ENCODE results near the gene FHIT.

The FHIT gene

GRCh38 chr3:59990915-59991314 lies 1260.3 kb downstream of the FHIT start:
- Mint-ChIP-seq H3K9me3 (no peaks in the 10 kb centered on the region), H3K4me3 (no peak overlapping the region), H3K27me3 (ENCODE audit: low read depth, poor library complexity) (no peaks in the 10 kb centered on the region), H3K27ac (no peak overlapping the region), H3K36me3 (ENCODE audit: low read depth) (no peaks in the 10 kb centered on the region), H3K4me1 (peaks cover 12% of the 10 kb centered on the region)
- no peak for TF ChIP-seq CTCF (IDR thresholded peaks at IDR 0.05)
- DNase-seq = no peak

- Mint-ChIP-seq H3K9me3 (no peaks in the 10 kb centered on the region), H3K27me3 (ENCODE audit: low read depth, poor library complexity) (peaks cover 4% of the 10 kb centered on the region), H3K27ac (no peak overlapping the region), H3K36me3 (ENCODE audit: low read depth) (no peaks in the 10 kb centered on the region), H3K4me3 (no peak overlapping the region), H3K4me1 (peaks cover 19% of the 10 kb centered on the region)
- no peak for TF ChIP-seq CTCF (IDR thresholded peaks at IDR 0.05)
- no peak for DNase-seq
Observed at GRCh38 chr3:59982510-59982909, 1268.7 kb downstream of the FHIT start.

GRCh38 chr3:59981377-59981776 lies 1269.9 kb downstream of the FHIT start:
- no peak for TF ChIP-seq CTCF (IDR thresholded peaks at IDR 0.05)
- H3K27ac Mint-ChIP-seq = no peak overlapping the region
- H3K4me1 Mint-ChIP-seq = peaks cover 13% of the 10 kb centered on the region
- peaks cover 4% of the 10 kb centered on the region for H3K27me3 Mint-ChIP-seq (ENCODE audit: low read depth, poor library complexity)
- H3K4me3 Mint-ChIP-seq = no peak overlapping the region
- H3K9me3 Mint-ChIP-seq = no peaks in the 10 kb centered on the region
- DNase-seq = no peak
- H3K36me3 Mint-ChIP-seq (ENCODE audit: low read depth) = no peaks in the 10 kb centered on the region

DNA sequence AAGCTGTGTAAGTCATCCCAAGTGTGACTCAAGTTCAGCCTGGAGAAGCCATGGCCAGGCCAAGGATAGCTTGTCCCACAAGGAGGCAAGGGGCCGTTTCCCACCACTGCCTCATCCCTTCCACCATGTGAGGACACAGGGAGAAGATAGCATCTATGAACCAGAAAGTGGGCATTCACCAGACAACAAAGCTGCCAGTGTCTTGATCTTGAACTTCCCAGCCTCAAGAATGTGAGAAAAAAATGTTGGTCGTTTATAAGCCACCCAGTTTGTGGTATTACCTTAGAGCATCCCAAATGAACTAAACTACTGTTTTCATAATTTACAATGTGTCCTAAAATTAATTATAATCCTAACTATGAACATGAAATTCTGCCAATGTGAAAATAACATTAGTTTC lies 1270.7 kb downstream of the FHIT start:
- no peak for TF ChIP-seq CTCF (IDR thresholded peaks at IDR 0.05)
- no peak for DNase-seq
- Mint-ChIP-seq H3K9me3 (no peaks in the 10 kb centered on the region), H3K27ac (no peak overlapping the region), H3K4me3 (no peak overlapping the region), H3K27me3 (ENCODE audit: low read depth, poor library complexity) (peaks cover 4% of the 10 kb centered on the region), H3K36me3 (ENCODE audit: low read depth) (no peaks in the 10 kb centered on the region), H3K4me1 (peaks cover 13% of the 10 kb centered on the region)

GRCh38 chr3:59979542-59979941 lies 1271.7 kb downstream of the FHIT start:
- TF ChIP-seq CTCF (IDR thresholded peaks at IDR 0.05) = no peak
- H3K4me3 Mint-ChIP-seq = no peak overlapping the region
- no peaks in the 10 kb centered on the region for H3K36me3 Mint-ChIP-seq (ENCODE audit: low read depth)
- peaks cover 13% of the 10 kb centered on the region for H3K4me1 Mint-ChIP-seq
- H3K27me3 Mint-ChIP-seq (ENCODE audit: low read depth, poor library complexity) = peaks cover 4% of the 10 kb centered on the region
- H3K27ac Mint-ChIP-seq = no peak overlapping the region
- H3K9me3 Mint-ChIP-seq = no peaks in the 10 kb centered on the region
- DNase-seq = no peak

GRCh38 chr3:59978979-59979378 lies 1272.3 kb downstream of the FHIT start:
- no peak overlapping the region for H3K4me3 Mint-ChIP-seq
- H3K27me3 Mint-ChIP-seq (ENCODE audit: low read depth, poor library complexity) = peaks cover 4% of the 10 kb centered on the region
- H3K27ac Mint-ChIP-seq = no peak overlapping the region
- no peak for TF ChIP-seq CTCF (IDR thresholded peaks at IDR 0.05)
- H3K9me3 Mint-ChIP-seq = no peaks in the 10 kb centered on the region
- peaks cover 13% of the 10 kb centered on the region for H3K4me1 Mint-ChIP-seq
- H3K36me3 Mint-ChIP-seq (ENCODE audit: low read depth) = no peaks in the 10 kb centered on the region
- no peak for DNase-seq
